Uterus (tissue), 4 donors: ENCODE results near the gene PLXDC2. TPM values are rescaled to one million over a fixed set of nuclear protein-coding genes. Genes with fewer than 3 reads are reported as not detected.

ENCODE experiments used
- DNase-seq, 2 donors: peaks; one replicate each; pipeline ENCODE4 v3.0.0-alpha.2; 2019 to 2020
- H3K27ac ChIP-seq, 2 donors: fragments of 200-600 bp; sonication (generic); 1 replicate in 1 of 2; 2 replicates in 1 of 2; pipeline ENCODE4 v1.5.1; 2016 to 2018
- H3K27me3 ChIP-seq, 2 donors: fragments of 200-600 bp; sonication (generic); one replicate each; pipeline ENCODE4 v1.5.1; 2018 to 2019; ENCODE audit warnings: control low read depth in 1 of 2
- H3K36me3 ChIP-seq, 2 donors: fragments of 200-600 bp; sonication (generic); one replicate each; pipeline ENCODE4 v1.5.1; 2019; ENCODE audit warnings: control low read depth in 1 of 2
- H3K4me1 ChIP-seq, 2 donors: fragments of 200-600 bp; sonication (generic); one replicate each; pipeline ENCODE4 v1.5.1; 2018 to 2019; ENCODE audit warnings: control low read depth in 1 of 2
- H3K4me3 ChIP-seq, 2 donors: fragments of 200-600 bp; sonication (generic); 1 replicate in 1 of 2; 2 replicates in 1 of 2; pipeline ENCODE4 v1.5.1; 2018 to 2019; ENCODE audit warnings: mild to moderate bottlenecking in 1 of 2
- H3K9me3 ChIP-seq, 2 donors: fragments of 200-600 bp; sonication (generic); one replicate each; pipeline ENCODE4 v1.5.1; 2019; ENCODE audit warnings: control low read depth in 1 of 2
- POLR2A ChIP-seq, 2 donors: fragments of 450-650 bp; IDR thresholded peaks; one replicate each; pipeline ENCODE4 v1.6.1; 2016; ENCODE audit warnings: antibody characterized with exemption in 2 of 2, mild to moderate bottlenecking in 1 of 2, moderate library complexity in 1 of 2
- intact Hi-C: fragments of 100-400 bp; cut with DNase I; formaldehyde crosslinking; loops from one replicate; pipeline ENCODE4 v1.15.1; 2023; ENCODE audit warnings: low total_unique reads
- total RNA-seq, 4 donors: library from RNA; depleted of rRNA in 3 of 4; stranded (reverse); fragments of >200 nt in 3 of 4; gene quantifications; one replicate each; pipeline versions ENCODE4 v1.1.0 to v1.2.4, GENCODE V29; 2014 to 2023
- TF ChIP-seq, protein P1 (sequence below), 4 experiments: fragments of 200-600 bp in 2 of 4; fragments of 450-650 bp in 2 of 4; sonication (generic) in 2 of 4; IDR thresholded peaks; one replicate each; pipeline ENCODE4 v1.5.1; 2016 to 2019; ENCODE audit warnings: antibody characterized with exemption in 4 of 4, mild to moderate bottlenecking in 2 of 4, moderate library complexity in 1 of 4
- donor health status: DM: yes; HTN: yes; CAD: no.

The PLXDC2 gene
- total RNA-seq, 4 donors from 2014 or later = 39.4 to 59.2 (median 52.2) TPM

- intact Hi-C loops = no loop called here
- TF ChIP-seq, protein P1, sequence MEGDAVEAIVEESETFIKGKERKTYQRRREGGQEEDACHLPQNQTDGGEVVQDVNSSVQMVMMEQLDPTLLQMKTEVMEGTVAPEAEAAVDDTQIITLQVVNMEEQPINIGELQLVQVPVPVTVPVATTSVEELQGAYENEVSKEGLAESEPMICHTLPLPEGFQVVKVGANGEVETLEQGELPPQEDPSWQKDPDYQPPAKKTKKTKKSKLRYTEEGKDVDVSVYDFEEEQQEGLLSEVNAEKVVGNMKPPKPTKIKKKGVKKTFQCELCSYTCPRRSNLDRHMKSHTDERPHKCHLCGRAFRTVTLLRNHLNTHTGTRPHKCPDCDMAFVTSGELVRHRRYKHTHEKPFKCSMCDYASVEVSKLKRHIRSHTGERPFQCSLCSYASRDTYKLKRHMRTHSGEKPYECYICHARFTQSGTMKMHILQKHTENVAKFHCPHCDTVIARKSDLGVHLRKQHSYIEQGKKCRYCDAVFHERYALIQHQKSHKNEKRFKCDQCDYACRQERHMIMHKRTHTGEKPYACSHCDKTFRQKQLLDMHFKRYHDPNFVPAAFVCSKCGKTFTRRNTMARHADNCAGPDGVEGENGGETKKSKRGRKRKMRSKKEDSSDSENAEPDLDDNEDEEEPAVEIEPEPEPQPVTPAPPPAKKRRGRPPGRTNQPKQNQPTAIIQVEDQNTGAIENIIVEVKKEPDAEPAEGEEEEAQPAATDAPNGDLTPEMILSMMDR (IDR thresholded peaks at IDR 0.05) = no peak
- no peak for TF ChIP-seq POLR2A (IDR thresholded peaks at IDR 0.05)
- DNase-seq = no peak
- Histone ChIP-seq H3K4me3 (peak overlapping the region; percentile 72 to 73), H3K9me3 (no peaks in the 10 kb centered on the region), H3K27me3 (no peaks in the 10 kb centered on the region), H3K27ac (peak overlapping the region; percentile 87 to 88), H3K36me3 (no peaks in the 10 kb centered on the region), H3K4me1 (no peaks in the 10 kb centered on the region)
Measured at GRCh38 chr10:19818876-19819275, 2.6 kb downstream of the PLXDC2 start.

GRCh38 chr10:19819419-19820033 lies 3.3 kb downstream of the PLXDC2 start:
- peak overlapping the region; percentile 87 to 88 for H3K27ac ChIP-seq
- DNase-seq = peak in 1 of 2 donors; percentile 60

GRCh38 chr10:19824381-19825342 lies 8.4 kb downstream of the PLXDC2 start:
- DNase-seq = no peak
- Histone ChIP-seq H3K4me1 (no peaks in the 10 kb centered on the region), H3K9me3 (no peaks in the 10 kb centered on the region), H3K27ac (peak overlapping the region; percentile 50 to 72), H3K36me3 (no peaks in the 10 kb centered on the region), H3K27me3 (no peaks in the 10 kb centered on the region), H3K4me3 (no peak overlapping the region)
- TF ChIP-seq, protein P1 (IDR thresholded peaks at IDR 0.05) = no peak
- TF ChIP-seq POLR2A (IDR thresholded peaks at IDR 0.05) = no peak
- intact Hi-C loops = no loop called here

More at GRCh38 chr10:19819419-19820033, 3.3 kb downstream of the PLXDC2 start:
- Histone ChIP-seq H3K4me1 (no peaks in the 10 kb centered on the region), H3K36me3 (no peaks in the 10 kb centered on the region), H3K27me3 (no peaks in the 10 kb centered on the region), H3K9me3 (no peaks in the 10 kb centered on the region), H3K4me3 (peak overlapping the region in 1 of 2 donors; percentile 72)
- intact Hi-C loops = no loop called here
- no peak for TF ChIP-seq POLR2A (IDR thresholded peaks at IDR 0.05)
- TF ChIP-seq, protein P1 (IDR thresholded peaks at IDR 0.05) = peak; percentile 60 to 83 (median 76)

DNA sequence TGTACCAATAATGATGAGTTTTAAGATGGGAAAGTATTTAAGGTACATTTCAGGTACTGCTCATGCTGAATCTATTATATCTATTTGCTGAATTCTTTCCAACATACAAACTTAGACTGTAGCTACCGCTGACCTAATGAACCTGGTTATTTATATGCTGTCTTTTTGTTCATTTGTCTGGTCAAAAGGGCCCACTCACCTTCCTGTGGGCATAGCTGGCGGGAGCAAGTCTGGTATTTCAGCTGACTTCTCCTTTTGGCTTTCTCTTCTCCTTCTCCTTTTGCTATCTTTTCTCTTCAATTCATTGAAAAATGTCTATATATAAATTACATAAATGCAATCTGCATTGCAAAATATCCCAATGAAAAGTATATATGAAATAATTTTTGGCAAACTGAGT lies 9.5 kb downstream of the PLXDC2 start:
- H3K36me3 ChIP-seq = no peaks in the 10 kb centered on the region
- H3K9me3 ChIP-seq = no peaks in the 10 kb centered on the region
- no peaks in the 10 kb centered on the region for H3K4me1 ChIP-seq
- DNase-seq = no peak
- no peaks in the 10 kb centered on the region for H3K27me3 ChIP-seq
- intact Hi-C loops = no loop called here
- peak overlapping the region; percentile 50 to 72 for H3K27ac ChIP-seq
- TF ChIP-seq, protein P1 (IDR thresholded peaks at IDR 0.05) = no peak
- TF ChIP-seq POLR2A (IDR thresholded peaks at IDR 0.05) = no peak
- no peak overlapping the region for H3K4me3 ChIP-seq

DNA sequence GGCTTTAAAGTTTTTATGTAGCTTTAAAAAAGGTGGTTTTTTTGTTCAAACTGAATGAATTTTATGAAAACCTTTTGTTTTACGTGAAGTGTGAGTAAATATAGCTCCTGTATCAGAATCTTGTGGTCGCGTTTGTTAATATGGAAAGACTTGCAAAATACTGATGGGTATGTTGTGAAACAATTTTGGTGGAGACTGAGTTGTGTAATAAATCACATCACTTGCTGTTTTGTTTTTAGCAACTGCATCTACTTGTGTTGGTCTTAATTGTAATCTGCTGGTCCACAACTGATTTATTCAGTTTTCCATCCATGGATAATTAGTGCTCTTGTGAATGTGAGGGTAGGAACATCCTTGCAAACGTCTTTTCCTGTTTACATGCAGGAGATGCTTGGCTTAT lies 10.5 kb downstream of the PLXDC2 start:
- Histone ChIP-seq H3K9me3 (no peaks in the 10 kb centered on the region), H3K4me3 (no peak overlapping the region), H3K4me1 (no peaks in the 10 kb centered on the region), H3K27ac (peak overlapping the region; percentile 57 to 72), H3K36me3 (no peaks in the 10 kb centered on the region), H3K27me3 (no peaks in the 10 kb centered on the region)
- no peak for DNase-seq
- no peak for TF ChIP-seq POLR2A (IDR thresholded peaks at IDR 0.05)
- TF ChIP-seq, protein P1 (IDR thresholded peaks at IDR 0.05) = no peak
- intact Hi-C loops = no loop called here
